Measurements from ENCODE around the gene CEP57L1. TPM values are rescaled to one million over a fixed set of nuclear protein-coding genes. Genes with fewer than 3 reads are reported as not detected.
"Not testable (repeated sequence)": the region's sequence is repeated elsewhere in the genome, so short reads cannot be mapped to it uniquely, and the experiment has no call there.

CEP57L1 gene
- total RNA-seq, 1 donor from 2014 or later = 22.7 TPM

GRCh38 chr6:109125504-109125903, 30.2 kb downstream of the CEP57L1 start:
- no peak for DNase-seq
- no peak overlapping the region for H3K4me3 Mint-ChIP-seq (ENCODE audit: unreplicated experiment)
- peaks cover 2% of the 10 kb centered on the region for H3K9me3 Mint-ChIP-seq (ENCODE audit: unreplicated experiment)
- no peaks in the 10 kb centered on the region for H3K27me3 Mint-ChIP-seq (ENCODE audit: unreplicated experiment)
- H3K27ac Mint-ChIP-seq (ENCODE audit: unreplicated experiment) = no peak overlapping the region
- H3K36me3 Mint-ChIP-seq (ENCODE audit: unreplicated experiment) = no peaks in the 10 kb centered on the region
- no peaks in the 10 kb centered on the region for H3K4me1 Mint-ChIP-seq (ENCODE audit: low read depth, unreplicated experiment)
- TF ChIP-seq CTCF (IDR thresholded peaks at IDR 0.05; ENCODE audit: partially characterized antibody, unreplicated experiment) = no peak

- Mint-ChIP-seq H3K4me3 (ENCODE audit: unreplicated experiment) (no peak overlapping the region), H3K36me3 (ENCODE audit: unreplicated experiment) (peaks cover 8% of the 10 kb centered on the region), H3K9me3 (ENCODE audit: unreplicated experiment) (peaks cover 2% of the 10 kb centered on the region), H3K4me1 (ENCODE audit: low read depth, unreplicated experiment) (no peaks in the 10 kb centered on the region), H3K27ac (ENCODE audit: unreplicated experiment) (no peak overlapping the region), H3K27me3 (ENCODE audit: unreplicated experiment) (no peaks in the 10 kb centered on the region)
- DNase-seq = no peak
- no peak for TF ChIP-seq CTCF (IDR thresholded peaks at IDR 0.05; ENCODE audit: partially characterized antibody, unreplicated experiment)
These were observed 34.8 kb downstream of the CEP57L1 start for GRCh38 chr6:109130065-109130464.

- not testable (repeated sequence) for H3K27me3 Mint-ChIP-seq (ENCODE audit: unreplicated experiment); H3K36me3 Mint-ChIP-seq (ENCODE audit: unreplicated experiment); H3K4me3 Mint-ChIP-seq (ENCODE audit: unreplicated experiment); H3K9me3 Mint-ChIP-seq (ENCODE audit: unreplicated experiment); H3K27ac Mint-ChIP-seq (ENCODE audit: unreplicated experiment); H3K4me1 Mint-ChIP-seq (ENCODE audit: low read depth, unreplicated experiment); DNase-seq
These were observed 40.3 kb downstream of the CEP57L1 start for GRCh38 chr6:109135600-109135999.

GRCh38 chr6:109136039-109136438, 40.7 kb downstream of the CEP57L1 start:
- not testable (repeated sequence) for H3K9me3 Mint-ChIP-seq (ENCODE audit: unreplicated experiment)

GRCh38 chr6:109136530-109136929, 41.2 kb downstream of the CEP57L1 start:
- not testable (repeated sequence) for H3K9me3 Mint-ChIP-seq (ENCODE audit: unreplicated experiment); DNase-seq; H3K36me3 Mint-ChIP-seq (ENCODE audit: unreplicated experiment); H3K4me3 Mint-ChIP-seq (ENCODE audit: unreplicated experiment); H3K27ac Mint-ChIP-seq (ENCODE audit: unreplicated experiment); H3K27me3 Mint-ChIP-seq (ENCODE audit: unreplicated experiment); H3K4me1 Mint-ChIP-seq (ENCODE audit: low read depth, unreplicated experiment)

More at GRCh38 chr6:109136039-109136438, 40.7 kb downstream of the CEP57L1 start:
- H3K4me3 Mint-ChIP-seq (ENCODE audit: unreplicated experiment); H3K27me3 Mint-ChIP-seq (ENCODE audit: unreplicated experiment); H3K4me1 Mint-ChIP-seq (ENCODE audit: low read depth, unreplicated experiment); H3K36me3 Mint-ChIP-seq (ENCODE audit: unreplicated experiment); H3K27ac Mint-ChIP-seq (ENCODE audit: unreplicated experiment); DNase-seq: not testable (repeated sequence)

- no peak overlapping the region for H3K27ac Mint-ChIP-seq (ENCODE audit: unreplicated experiment)
- peaks cover 5% of the 10 kb centered on the region for H3K9me3 Mint-ChIP-seq (ENCODE audit: unreplicated experiment)
- H3K36me3 Mint-ChIP-seq (ENCODE audit: unreplicated experiment) = no peaks in the 10 kb centered on the region
- H3K4me1 Mint-ChIP-seq (ENCODE audit: low read depth, unreplicated experiment) = no peaks in the 10 kb centered on the region
- H3K27me3 Mint-ChIP-seq (ENCODE audit: unreplicated experiment) = peaks cover 2% of the 10 kb centered on the region
- DNase-seq = no peak
- no peak for TF ChIP-seq CTCF (IDR thresholded peaks at IDR 0.05; ENCODE audit: partially characterized antibody, unreplicated experiment)
- H3K4me3 Mint-ChIP-seq (ENCODE audit: unreplicated experiment) = no peak overlapping the region
These were observed 43.8 kb downstream of the CEP57L1 start for GRCh38 chr6:109139109-109139508.

- H3K27ac Mint-ChIP-seq (ENCODE audit: unreplicated experiment); H3K36me3 Mint-ChIP-seq (ENCODE audit: unreplicated experiment); DNase-seq; H3K4me3 Mint-ChIP-seq (ENCODE audit: unreplicated experiment); H3K9me3 Mint-ChIP-seq (ENCODE audit: unreplicated experiment); H3K4me1 Mint-ChIP-seq (ENCODE audit: low read depth, unreplicated experiment); H3K27me3 Mint-ChIP-seq (ENCODE audit: unreplicated experiment): not testable (repeated sequence)
These were observed 46.8 kb downstream of the CEP57L1 start for GRCh38 chr6:109142067-109142466.
